GM21737 (cell line): ENCODE results near the gene CDK4.

Source experiments
- ATAC-seq: cut with Tn5 transposase; IDR thresholded peaks from one replicate; pipeline ENCODE4 v1.9.1; 2021; ENCODE audit warnings: mild to moderate bottlenecking, moderate library complexity; ENCODE audit not compliant: unreplicated experiment

Gene CDK4

DNA sequence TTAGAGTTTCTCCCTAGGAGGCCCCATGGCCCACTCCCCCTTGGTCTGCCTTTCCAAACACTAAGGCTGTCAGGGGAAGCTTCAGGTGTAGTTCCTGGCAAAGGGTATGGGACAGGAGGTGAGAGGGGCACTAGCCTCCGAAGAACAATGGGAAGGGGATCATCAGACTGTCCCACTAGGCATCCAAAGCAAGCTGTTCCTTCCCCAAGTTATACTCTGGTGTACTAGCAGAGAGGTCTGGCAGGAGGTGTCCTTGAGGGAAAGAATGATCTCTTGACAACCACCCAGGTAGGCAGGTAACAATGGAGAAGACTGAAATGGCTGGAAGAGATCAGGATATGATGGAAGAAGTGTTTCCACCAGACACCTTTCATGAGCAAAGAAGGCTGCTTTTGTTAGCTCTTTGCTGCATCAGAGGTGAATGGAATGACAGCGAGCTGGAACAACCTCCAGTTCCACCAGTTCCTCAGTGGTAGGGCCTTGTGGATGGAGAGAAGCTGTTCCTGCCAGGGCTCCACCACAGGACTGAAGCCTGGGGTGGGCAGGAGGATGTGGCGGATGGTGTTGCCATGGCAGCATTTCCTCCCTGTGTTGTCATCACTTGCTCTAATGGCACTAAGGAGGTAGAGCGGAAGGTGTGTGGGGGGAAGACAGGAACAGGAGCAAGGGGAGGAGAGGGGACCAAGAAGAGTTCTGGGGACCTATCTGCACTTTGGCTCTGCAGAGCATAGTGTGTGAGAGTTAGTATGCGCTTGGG lies 11.3 kb downstream of the CDK4 start:
- peak; percentile 46 for ATAC-seq

DNA sequence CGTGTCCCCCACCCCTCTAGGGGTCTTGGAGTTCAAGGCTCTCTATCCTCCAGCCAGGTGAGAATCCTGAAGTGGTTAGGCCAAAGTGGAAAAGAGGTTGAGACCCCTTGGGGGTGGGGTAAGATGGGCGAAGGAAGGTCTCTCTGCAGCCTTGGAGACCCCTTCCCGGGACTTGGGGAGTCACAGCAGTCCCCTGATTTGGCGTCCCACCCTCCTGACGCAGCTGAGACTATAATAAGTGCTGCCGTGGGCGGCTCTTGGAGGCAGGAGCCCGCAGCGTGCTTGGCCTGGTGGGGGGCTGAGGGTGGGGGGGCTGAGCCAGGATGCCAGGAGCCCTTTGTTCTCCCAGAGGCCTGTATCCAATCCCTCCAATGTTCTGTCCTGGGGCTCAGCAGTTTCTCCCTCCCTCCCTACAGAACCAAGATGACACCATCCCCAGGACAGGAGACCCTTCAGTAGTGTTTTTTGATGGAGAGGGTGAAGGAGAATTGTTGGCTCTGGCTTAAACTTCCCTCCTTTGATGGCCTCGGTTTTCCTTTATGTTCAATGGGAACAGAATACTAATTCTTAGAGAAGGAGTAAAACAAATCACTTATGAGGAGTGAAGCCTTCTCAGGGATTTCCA lies 12.1 kb downstream of the CDK4 start:
- no peak for ATAC-seq

DNA sequence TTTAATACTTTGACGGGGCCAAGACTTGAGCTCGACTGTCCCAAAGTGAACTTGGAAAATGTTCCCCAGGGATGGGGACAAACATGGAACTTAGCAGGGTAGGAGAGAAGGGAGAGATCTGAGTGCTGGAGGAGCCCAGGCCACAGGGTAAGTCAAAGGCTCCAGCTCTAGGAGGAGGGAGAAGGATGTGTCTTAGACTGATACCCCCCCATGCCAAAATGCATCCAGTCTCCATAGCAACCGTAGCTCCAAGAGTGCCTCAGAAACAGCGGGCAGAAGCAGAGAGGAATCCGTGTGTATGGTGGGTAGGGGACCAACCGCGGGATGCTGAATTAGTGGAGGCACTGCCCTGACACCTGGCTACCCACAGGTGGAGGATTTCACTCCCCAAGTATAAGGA lies 12.7 kb downstream of the CDK4 start:
- ATAC-seq, result no peak

DNA sequence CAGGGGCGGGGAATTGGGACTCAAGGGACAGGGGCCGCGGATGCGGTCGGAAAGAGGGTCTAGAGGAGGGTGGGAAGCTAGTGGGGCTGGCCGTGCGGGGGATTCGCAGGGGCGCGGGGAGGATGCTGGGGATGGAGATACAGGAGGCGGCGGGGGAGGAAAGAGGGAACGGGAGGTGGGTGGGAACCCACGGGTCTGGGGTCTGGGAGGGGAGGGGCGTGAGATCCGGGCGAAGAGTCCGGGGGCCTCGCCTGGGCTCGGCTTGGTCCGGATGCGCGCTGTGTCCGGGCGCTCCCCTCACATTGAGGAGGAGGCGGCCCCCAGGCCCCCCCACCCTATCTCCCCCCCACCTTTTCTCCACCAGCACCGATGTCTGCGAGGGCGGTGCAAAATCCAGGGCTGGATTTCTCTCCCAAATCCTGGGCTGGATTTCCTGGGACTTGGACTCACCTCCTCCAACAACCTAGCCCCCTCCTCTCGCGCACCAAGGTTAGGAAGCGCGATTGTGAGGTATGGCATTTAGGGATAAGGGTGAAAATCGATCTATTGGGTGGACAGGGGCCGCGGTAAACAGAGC lies 13.4 kb downstream of the CDK4 start, which contains the start of gene AGAP2:
TSS of gene AGAP2 (minus strand) at position 82 of the 577 bp plus-strand sequence. CDS start 496 bp downstream, outside the sequence.
- no peak for ATAC-seq

DNA sequence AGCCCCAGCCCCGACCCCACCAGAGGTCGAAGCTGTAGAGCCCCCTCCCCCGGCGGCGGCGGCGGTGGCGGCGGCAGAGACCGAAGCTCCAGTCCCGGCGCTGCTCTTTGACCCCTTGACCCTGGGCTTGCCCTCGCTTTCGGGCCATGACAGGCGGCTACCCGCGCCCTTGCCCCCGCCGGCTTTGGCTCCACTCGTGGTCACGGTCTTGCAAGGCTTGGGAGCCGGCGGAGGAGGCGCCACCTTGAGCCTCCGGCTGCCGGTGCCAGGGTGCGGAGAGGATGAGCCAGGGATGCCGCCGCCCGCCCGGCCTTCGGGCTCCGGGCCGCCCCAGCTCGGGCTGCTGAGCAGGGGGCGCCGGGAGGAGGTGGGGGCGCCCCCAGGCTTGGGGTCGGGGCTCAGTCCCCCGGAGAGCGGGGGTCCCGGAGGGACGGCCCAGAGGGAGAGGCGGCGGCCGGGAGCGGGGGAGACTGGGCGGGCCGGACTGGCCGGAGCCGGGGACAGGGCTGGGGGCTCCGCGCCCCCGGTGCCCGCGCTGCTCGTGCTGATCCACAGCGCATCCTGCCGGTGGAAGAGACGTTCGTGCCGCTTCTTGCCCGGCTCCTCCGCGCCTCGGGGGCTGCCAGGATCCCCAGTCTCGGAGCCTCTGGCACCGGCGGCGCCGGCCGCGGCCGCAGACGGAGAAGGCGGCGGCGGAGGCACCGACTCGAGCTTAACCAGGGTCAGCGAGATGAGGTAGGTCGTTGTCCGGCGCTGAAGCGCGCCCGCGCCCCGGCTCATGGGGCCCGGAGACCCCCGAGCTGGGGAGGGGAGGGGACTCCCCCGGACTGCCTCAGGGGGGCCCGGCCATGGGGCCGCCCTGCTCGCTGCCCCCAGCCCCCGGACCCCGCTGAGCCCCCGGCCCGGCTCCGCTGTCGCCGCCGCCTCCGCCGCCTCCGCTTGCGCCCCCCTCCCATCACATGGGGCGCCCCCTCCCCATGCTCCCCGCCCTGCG lies 14.3 kb downstream of the CDK4 start:
- ATAC-seq, result no peak

DNA sequence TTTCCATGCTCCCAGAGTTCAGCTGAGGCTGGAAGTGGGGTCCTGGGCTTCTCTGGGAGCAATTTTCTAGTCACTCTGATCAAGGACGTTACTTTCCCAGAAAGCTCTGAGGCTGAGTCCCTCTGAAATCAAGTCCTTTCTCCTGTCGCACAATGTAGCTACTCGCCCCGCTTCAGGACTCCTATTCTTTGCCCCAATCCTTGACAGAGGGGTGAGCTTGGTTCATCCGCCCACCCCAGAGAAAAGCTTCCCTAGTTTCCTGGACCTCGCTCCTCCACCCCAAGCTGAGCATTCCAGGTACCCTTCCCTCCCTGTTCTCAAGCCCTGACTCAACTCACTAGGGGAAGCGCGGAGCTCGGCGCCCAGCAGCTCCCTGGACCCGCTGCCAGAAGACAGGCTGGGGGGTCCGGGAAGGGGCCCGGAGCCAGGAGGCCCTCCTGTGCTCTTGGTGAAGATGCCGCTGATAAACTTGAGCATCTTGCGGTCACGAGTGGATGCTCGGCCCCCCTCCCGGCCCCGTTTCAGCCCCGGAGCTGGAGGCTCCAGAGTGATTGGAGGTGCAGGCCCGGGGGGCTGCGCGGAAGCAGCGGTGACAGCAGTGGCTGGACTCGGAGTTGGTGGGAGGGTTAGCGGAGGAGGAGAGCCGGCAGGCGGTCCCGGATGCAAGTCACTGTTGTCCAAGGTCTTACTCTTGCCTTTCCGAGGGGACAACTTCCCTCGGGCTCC lies 15.2 kb downstream of the CDK4 start:
- no peak for ATAC-seq

DNA sequence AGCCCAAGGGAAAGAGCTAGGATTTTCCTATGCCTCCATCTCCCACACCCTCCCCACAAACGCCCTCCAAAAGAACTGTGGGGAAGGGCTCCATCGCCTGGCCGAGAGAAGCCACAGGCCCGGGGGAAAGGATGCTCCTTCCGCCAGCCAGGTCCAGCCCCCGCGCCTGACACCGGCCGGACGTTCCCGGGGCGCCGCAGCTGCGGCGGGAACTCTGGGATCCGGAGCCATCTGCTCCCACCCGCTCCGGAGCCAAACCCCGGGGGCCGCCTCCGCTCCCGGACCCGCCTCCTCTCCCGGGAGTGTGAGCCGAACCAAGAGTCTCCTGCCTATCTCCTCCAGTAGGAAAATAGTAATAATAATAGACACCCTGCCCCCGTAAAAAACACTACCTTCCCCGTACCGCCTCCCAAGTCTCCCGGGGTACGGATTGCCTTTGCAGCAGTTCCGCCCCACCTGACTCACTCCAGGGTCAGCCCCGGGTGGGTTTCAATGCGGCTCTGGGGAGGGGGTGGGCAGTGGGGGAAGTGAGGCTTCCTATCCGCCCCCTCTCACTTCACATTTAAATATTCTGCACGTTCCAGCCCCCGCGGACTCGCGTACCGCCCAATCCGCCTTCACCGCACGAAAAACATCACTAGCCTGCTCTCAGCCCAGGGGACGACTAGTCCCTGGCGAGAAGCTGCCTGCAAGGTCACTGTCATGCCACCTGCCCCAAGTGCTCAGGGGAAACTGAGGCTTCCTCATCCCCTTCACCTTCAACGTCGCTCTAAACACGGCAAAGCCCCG lies 16.0 kb downstream of the CDK4 start:
- no peak for ATAC-seq

DNA sequence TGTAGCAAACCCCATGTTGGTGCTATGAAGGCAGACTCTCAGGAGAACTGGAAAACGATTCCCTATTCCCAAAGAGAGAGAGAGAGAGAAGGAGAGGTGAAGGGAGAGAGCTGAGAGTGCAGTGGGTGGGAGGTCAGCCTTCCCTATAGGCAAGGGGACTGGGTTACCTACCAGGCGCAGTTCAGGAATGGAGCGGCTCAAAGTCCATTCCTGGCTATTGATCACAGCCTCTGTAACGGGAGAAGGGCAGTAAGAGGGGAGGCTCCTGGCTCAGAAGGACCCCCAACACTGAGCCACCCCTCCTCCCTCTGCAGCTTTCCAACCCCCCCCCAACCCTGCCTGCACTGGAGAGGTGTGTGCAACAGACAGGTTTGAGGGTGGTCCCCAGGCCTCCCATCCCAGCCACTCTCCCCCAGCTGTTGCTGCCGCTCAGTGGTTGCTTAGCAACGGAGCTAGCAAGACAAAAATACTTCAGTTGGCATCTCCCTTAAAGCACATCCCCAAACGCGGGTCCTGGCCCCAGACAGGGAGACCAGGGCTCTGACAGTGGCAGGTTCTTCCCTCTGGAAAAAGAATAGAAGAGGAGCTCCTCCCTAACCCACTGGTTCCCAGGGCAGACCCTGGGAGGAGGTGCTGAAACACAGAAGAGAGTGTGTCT lies 16.8 kb downstream of the CDK4 start:
- no peak for ATAC-seq

DNA sequence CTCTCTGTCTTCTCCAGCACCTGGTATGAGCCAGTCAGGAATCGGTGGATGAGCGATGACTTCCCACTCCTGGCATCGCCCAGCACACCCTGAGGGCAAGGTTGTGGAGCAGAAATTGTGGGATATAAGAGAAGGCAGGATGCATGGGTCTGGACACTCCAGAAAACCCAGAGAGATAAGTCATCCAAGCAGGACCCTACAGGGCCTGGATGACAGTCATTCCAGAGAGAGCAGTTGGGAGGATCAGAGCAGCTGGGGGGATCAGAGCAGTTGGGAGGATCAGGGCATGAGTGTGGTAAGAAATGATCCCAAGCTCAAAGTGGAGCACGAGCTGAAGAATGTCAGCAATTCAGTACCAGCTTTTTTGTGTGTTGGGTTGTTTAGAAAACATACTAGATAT lies 17.5 kb downstream of the CDK4 start:
- ATAC-seq, result no peak

DNA sequence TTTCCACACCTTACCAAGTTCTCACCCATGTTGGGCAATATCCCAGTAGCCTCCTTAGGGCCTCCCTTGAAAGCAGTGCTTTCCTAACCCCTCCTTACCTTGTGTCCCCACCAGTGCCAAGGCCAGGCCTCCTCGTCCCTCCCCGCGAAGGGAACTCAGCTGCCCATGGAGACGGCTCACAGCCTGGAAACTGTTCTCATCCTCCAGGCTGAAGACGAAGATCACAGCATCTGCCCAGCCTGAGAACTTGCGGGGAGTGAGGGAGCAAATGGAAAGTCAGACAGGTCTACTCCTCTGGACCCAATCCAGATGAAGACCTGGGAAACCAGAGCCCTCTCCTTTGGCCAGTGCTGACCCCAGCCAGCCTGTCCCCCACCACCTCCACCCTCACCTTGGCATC lies 18.2 kb downstream of the CDK4 start:
- ATAC-seq, result no peak

DNA sequence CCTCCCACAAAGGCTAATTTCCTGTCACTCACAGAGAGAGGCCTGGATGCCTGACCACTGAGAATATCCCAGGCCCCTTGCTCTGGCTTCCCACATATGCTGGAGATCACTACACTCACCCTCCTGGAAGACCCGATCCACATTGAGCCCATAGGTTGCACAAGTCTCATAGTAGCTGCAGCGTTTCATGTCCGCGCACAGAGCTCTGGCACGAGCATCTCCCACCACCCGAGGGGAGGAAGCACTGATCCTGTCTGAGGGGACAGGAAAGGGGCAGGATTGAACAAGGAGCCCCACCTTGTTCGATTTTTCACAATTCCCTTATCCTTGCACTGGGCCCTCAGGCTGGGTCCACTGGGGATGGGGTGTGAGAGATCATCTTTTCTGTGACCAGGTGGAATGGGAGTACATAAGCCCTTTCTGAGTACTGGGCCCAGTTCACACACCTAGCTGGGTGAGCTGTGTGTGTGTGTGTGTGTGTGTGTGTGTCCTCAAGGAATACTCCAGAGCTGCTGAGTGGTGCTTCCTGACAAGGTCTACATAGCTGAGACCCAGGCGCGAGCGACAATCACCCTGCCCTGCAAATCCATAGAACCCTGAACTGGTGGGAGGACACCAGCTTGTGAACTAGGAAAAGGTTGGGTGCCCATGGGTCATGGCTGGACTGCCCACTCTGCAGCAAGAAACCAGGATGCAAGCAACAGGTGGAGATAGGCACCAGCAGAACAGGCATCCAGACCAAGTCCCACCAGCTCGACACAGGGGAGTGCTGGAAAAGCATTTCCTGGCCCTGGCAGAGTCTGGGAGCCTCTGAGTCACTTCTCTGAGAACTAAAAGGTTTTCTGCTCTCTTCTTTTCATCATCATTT lies 19.1 kb downstream of the CDK4 start:
- ATAC-seq, result no peak

DNA sequence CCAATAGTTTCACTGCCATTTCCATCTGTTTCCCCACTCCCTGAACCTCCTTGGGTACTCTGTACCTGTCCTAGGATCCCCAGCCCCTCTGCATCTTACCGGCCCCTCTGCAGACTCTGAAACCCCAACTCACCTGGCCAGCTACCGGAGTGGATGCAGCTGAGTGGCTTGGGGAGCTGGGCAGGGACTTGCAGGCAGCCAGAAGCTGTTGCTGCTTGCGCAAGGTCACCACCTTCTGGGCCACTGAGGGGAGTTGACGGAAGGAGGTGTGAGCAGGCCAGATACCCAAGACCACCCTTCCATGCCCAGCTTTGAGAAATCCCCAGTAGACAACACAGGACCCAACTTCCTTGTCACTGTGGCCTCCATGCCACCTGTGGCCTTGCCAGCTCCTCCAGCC lies 19.8 kb downstream of the CDK4 start:
- no peak for ATAC-seq

DNA sequence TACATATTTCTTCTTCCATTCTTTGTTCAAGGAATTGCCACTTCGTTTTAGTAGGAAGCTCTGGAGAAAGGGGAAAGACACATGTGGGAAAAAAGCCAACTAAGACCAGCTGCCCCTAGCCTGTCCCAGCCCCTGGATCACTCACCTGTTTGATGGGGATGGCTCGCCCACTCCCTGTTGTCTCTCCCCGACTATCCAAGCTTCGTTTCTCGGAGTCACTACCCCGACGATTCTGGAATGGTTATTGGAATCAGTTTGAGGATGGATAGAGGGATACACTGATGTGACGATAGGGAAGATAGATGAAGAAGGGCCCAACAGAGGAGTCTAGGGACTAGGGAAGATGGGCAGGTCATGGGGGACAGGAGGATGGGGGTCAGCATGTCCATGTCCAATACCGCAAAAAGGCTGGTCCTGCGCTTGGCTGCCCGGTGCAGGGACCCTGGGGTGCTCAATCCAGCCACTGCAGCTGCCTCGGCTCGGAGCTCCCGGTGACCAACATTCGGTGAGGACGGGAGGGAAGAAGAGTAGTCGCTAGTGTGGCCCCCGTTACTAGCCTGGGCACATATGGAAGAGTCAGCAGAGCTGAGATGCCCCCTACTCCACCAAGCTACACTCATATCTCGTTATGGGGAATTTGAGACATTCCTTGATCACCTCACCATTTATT lies 20.6 kb downstream of the CDK4 start:
- ATAC-seq, result no peak

DNA sequence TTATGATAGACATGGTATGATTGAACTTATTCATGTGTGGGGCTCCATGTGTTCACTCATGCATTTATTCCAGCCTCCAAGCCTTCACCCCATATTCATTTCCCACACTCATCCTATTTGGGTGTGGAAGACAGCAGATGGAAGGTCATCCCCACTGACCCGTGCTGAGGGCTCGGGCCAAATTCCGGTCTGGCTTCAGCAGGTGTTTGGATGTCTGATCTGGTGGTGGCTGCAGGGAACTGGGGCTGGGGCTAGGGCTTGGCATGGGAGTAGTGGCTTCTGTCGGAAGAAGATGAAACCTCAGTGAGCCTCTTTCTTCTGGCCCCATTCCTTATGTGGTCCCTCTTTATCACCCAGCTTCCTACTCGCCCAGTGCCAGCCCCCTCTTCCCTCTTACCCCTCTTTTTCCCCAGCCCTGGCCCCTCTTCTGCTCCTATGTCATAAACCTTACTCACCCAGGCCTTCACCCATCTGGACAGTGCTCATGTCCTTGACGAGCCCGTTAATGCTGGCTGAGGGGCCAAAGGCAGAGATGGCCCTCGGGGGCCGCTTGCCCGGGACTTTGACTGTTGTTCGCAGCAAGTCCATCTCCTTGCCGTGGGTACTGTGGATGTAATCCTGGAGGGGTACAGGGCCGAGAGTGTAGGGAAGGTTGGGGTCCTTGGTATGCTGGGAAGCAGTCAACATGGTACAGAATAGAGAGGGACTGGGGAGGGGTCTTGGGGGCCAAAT lies 21.6 kb downstream of the CDK4 start:
- no peak for ATAC-seq

DNA sequence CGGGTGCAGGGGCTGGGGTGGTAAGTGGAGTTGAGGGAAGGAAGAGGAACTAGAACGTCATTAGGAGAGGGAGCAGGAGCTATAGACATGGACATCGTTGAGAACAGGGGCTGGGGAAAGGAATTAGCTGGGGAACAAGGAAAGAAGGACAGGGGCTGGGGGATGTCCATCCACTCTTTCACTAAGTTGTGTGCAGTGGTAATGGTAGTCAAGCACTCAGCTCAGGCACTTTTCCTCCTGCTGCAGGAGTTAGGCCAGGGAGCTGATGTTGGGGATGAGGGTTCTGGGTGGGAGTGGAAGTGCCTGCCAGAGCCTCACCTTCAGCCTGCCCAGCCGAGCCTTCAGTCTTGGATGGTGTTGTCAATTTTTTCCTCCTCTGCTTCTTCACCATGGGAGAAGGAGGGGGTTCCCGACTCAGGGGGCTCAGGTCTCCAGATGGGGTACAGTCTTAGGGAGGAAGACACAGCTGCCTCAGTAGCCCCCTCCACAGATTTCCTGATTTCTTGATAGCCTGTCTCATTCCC lies 22.7 kb downstream of the CDK4 start:
- no peak for ATAC-seq

DNA sequence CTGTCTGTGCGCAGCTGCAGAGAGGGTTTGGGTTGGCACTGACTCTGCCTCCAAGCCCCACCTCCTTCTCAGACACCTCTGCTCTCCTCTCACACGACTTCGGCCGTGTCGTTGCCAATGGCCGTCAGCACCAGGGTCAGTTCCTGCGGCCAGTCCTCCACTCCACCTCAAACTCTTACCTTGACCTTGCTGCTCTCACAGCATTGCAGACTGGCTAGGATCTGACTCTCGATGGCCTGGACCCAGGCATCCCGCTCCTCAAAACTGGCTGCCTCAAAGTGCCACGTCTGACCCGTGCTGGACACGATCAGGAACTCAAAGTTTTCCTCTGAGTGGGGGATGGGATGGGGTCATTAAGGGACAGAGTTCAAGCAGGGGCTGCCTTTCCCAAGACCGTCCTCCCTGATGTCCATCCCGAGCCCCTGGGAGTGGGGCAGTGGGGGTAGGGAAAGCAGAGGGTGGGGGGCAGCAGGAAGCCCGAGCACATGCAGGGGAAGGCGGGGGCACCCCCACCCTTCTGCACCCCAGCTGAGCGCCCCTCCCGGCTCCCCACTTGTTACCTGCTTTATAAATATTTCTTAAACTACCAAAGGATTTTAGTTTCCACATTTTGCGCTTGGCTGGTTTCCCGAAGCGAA lies 24.2 kb downstream of the CDK4 start:
- ATAC-seq, result no peak
